B cell (primary cell): ENCODE results near the gene HOXB6. TPM values are rescaled to one million over a fixed set of nuclear protein-coding genes. Genes with fewer than 3 reads are reported as not detected.

ENCODE experiments used
- ATAC-seq: fragments of 200-7000 bp; cut with Tn5 transposase; one replicate; pipeline ENCODE4 v1.10.0; 2021; ENCODE audit warnings: low read depth, mild to moderate bottlenecking, moderate number of reproducible peaks, moderate library complexity
- CTCF ChIA-PET: fragments of 350-600 bp; sonication (Branson Sonifier 250); formaldehyde crosslinking; loops from one replicate; lab custom pipeline; 2021; ENCODE audit warnings: antibody characterized with exemption, inconsistent platforms; lab: Charles Lee
- POLR2A ChIA-PET: fragments of 350-600 bp; sonication (Branson Sonifier 250); formaldehyde crosslinking; loops from one replicate; lab custom pipeline; 2021; ENCODE audit warnings: antibody characterized with exemption; lab: Charles Lee
- DNase-seq: peaks from one replicate; pipeline ENCODE4 v3.0.0; 2013
- H2AFZ ChIP-seq: 2 replicates; pipeline ENCODE4 v1.6.1; 2012; ENCODE audit warnings: mild to moderate bottlenecking, low read depth, low read length; ENCODE audit not compliant: insufficient read depth, poor library complexity, severe bottlenecking
- H3K27ac ChIP-seq, 2 donors: 1 replicate in 1 of 2; 2 replicates in 1 of 2; pipeline ENCODE4 v1.5.1; 2012 to 2013; ENCODE audit warnings: low read length in 2 of 2, mild to moderate bottlenecking in 2 of 2, moderate library complexity in 1 of 2
- H3K27me3 ChIP-seq, 4 experiments: fragments of 200-600 bp in 1 of 4; sonication (generic) in 1 of 4; replicated peaks in 1 of 4; 1 replicate in 2 of 4; 2 replicates in 2 of 4; pipeline versions ENCODE4 v1.6.1 to v1.7.0; 2013 to 2016; ENCODE audit warnings: low read length in 3 of 4, mild to moderate bottlenecking in 2 of 4, mixed read lengths in 1 of 4, moderate library complexity in 1 of 4; ENCODE audit not compliant: insufficient read depth in 4 of 4, control insufficient read depth in 3 of 4; ENCODE audit errors: control extremely low read depth in 1 of 4
- H3K36me3 ChIP-seq, 2 experiments: replicated peaks in 1 of 2; 1 replicate in 1 of 2; 2 replicates in 1 of 2; pipeline versions ENCODE4 v1.6.1 to v1.7.1; 2013; ENCODE audit warnings: low read length in 1 of 2; ENCODE audit not compliant: insufficient read depth in 2 of 2, control insufficient read depth in 1 of 2; ENCODE audit errors: control extremely low read depth in 1 of 2, extremely low read depth in 1 of 2
- H3K4me1 ChIP-seq, 2 donors: fragments of 200-600 bp in 1 of 2; sonication (generic) in 1 of 2; 1 replicate in 1 of 2; 2 replicates in 1 of 2; pipeline versions ENCODE4 v1.5.1 to v1.6.1; 2013 to 2017; ENCODE audit warnings: low read length in 2 of 2; ENCODE audit not compliant: control insufficient read depth in 2 of 2, insufficient read depth in 2 of 2
- H3K4me2 ChIP-seq: replicated peaks from 2 replicates; pipeline ENCODE3; 2012; ENCODE audit warnings: mild to moderate bottlenecking, low read depth, low read length; ENCODE audit not compliant: poor library complexity, severe bottlenecking
- H3K4me3 ChIP-seq, 5 experiments: fragments of 200-600 bp in 1 of 5; sonication (generic) in 1 of 5; 1 replicate in 3 of 5; 2 replicates in 2 of 5; pipeline versions ENCODE4 v1.5.1 to v1.7.0; 2011 to 2016; ENCODE audit warnings: low read length in 4 of 5, mild to moderate bottlenecking in 4 of 5, low read depth in 2 of 5, control low read depth in 1 of 5, moderate library complexity in 1 of 5; ENCODE audit not compliant: insufficient read depth in 1 of 5; ENCODE audit errors: control extremely low read depth in 1 of 5, extremely low read depth in 1 of 5
- H3K79me2 ChIP-seq: fragments of 200-600 bp; sonication (generic); one replicate; pipeline ENCODE4 v1.6.0; 2016; ENCODE audit warnings: low read length; ENCODE audit not compliant: control insufficient read depth, insufficient read depth
- H3K9ac ChIP-seq: fragments of 200-600 bp; sonication (generic); 2 replicates; pipeline ENCODE4 v1.6.1; 2017; ENCODE audit warnings: mild to moderate bottlenecking, low read length, moderate library complexity
- H3K9me3 ChIP-seq, 3 donors: one replicate each; pipeline versions ENCODE4 v1.6.1 to v1.7.1; 2013; ENCODE audit warnings: low read length in 2 of 3; ENCODE audit not compliant: control insufficient read depth in 2 of 3, insufficient read depth in 1 of 3; ENCODE audit errors: control extremely low read depth in 1 of 3
- H4K20me1 ChIP-seq: 2 replicates; pipeline ENCODE4 v1.6.0; 2012; ENCODE audit warnings: mild to moderate bottlenecking, low read length; ENCODE audit not compliant: insufficient read depth, control insufficient read depth, poor library complexity, severe bottlenecking
- H3K27ac Mint-ChIP-seq: one replicate; pipeline ENCODE4 v1.8.0; 2021; ENCODE audit warnings: mixed read lengths
- H3K27me3 Mint-ChIP-seq: one replicate; pipeline ENCODE4 v1.8.0; 2021; ENCODE audit warnings: mixed read lengths
- H3K4me1 Mint-ChIP-seq: one replicate; pipeline ENCODE4 v1.8.0; 2021; ENCODE audit warnings: mixed read lengths
- H3K4me3 Mint-ChIP-seq: one replicate; pipeline ENCODE4 v1.8.0; 2021; ENCODE audit warnings: mixed read lengths
- H3K9me3 Mint-ChIP-seq: one replicate; pipeline ENCODE4 v1.8.0; 2022; ENCODE audit warnings: mixed read lengths; ENCODE audit not compliant: insufficient read depth
- CTCF ChIP-seq: fragments of 200-600 bp; IDR thresholded peaks from one replicate; pipeline ENCODE4 v1.8.0; 2022; ENCODE audit warnings: antibody characterized with exemption, mild to moderate bottlenecking
- EZH2 ChIP-seq: IDR thresholded peaks from 2 replicates; pipeline ENCODE4 v1.6.1; 2012; ENCODE audit warnings: borderline replicate concordance, low read depth, mild to moderate bottlenecking, moderate library complexity, low read length; ENCODE audit not compliant: insufficient read depth, poor library complexity, severe bottlenecking
- WGBS: methylation state at CpG from one replicate; pipeline ENCODE4 v1.1.5; 2013; ENCODE audit warnings: missing lambda C conversion rate; ENCODE audit not compliant: insufficient coverage; 5-methylcytosine and 5-hydroxymethylcytosine counted together
- intact Hi-C: fragments of 100-400 bp; cut with micrococcal nuclease; formaldehyde crosslinking; loops from one replicate; pipeline ENCODE4 v1.10.0; 2022
- polyA plus RNA-seq: library from polyadenylated mRNA; depleted of rRNA; stranded (reverse); fragments of >200 nt; gene quantifications from 2 replicates; pipeline ENCODE4 v1.2.3, GENCODE V29; 2012
- total RNA-seq, 2 donors: library from RNA; stranded (reverse); fragments of 120-200 nt in 1 of 2; gene quantifications; 1 replicate in 1 of 2; 2 replicates in 1 of 2; pipeline versions ENCODE4 v1.2.3 to v1.2.4, GENCODE V29; 2013 to 2022

Gene HOXB6
- total and polyA plus RNA-seq, 2 donors (not counting 1 experiment from before 2014, with no cell fraction given): 0.10 TPM; not detected in 1

- ChIA-PET POLR2A (interaction anchor here (0.7 kb wide), 1 partner anchor 78 kb away, joined by 4 read pairs; no protein-coding TSS in a partner anchor), CTCF (interaction anchor here (0.6 to 1.5 kb wide), 3 partner anchors 55 to 297 kb away, joined by 3 to 4 read pairs (median 4); no protein-coding TSS in a partner anchor)
- intact Hi-C loops: loop anchor here (10.0 kb wide), 1 partner anchor 52 kb away; no protein-coding TSS in a partner anchor
- Histone ChIP-seq H3K9ac (no peak overlapping the region), H3K36me3 (no peaks in the 10 kb centered on the region), H2AFZ (peak overlapping the region; percentile 39), H3K27ac (no peak overlapping the region), H3K4me1 (peaks cover 34 to 35% of the 10 kb centered on the region in 2 donors), H3K9me3 (peaks cover 0 to 6% (median 0%) of the 10 kb centered on the region in 3 donors), H3K79me2 (no peaks in the 10 kb centered on the region), H3K4me2 (peak overlapping the region; percentile 61), H4K20me1 (no peaks in the 10 kb centered on the region), H3K4me3 (no peak overlapping the region), H3K27me3 (peaks cover 0 to 46% (median 16%) of the 10 kb centered on the region in 4 experiments)
- 68% methylated on average over 6 of the region's 10 CpGs for WGBS
- DNase-seq: no peak
- Mint-ChIP-seq H3K4me3 (peak overlapping the region; percentile 40), H3K4me1 (peaks cover 23% of the 10 kb centered on the region), H3K9me3 (no peaks in the 10 kb centered on the region), H3K27ac (no peak overlapping the region), H3K27me3 (peaks cover 46% of the 10 kb centered on the region)
- no peak for ATAC-seq
- TF ChIP-seq EZH2 (no peak), CTCF (no peak)
Measured at GRCh38 chr17:48546924-48547807, 57.6 kb downstream of the HOXB6 start.
